GM18861 (cell line): Measurements from ENCODE around the gene SLC39A6.
"Not testable (repeated sequence)": the region's sequence is repeated elsewhere in the genome, so short reads cannot be mapped to it uniquely, and the experiment has no call there.

Source experiments
- ATAC-seq: cut with Tn5 transposase; IDR thresholded peaks from one replicate; pipeline ENCODE4 v1.9.1; 2021; ENCODE audit not compliant: unreplicated experiment

SLC39A6 gene

GRCh38 chr18:36129300-36130038 lies at the start of gene SLC39A6, which contains the start of gene ELP2:
Gene SLC39A6, minus strand, starts transcription at chr18:36129340. Its CDS starts 2,333 bp downstream, at chr18:36127007.
Gene ELP2, plus strand, starts transcription at chr18:36129899. Its CDS starts 35 bp downstream, at chr18:36129934.
- ATAC-seq = peak; percentile 78

GRCh38 chr18:36177913-36178312 lies 48.8 kb upstream of the SLC39A6 start:
- ATAC-seq = no peak

GRCh38 chr18:36176711-36177110 lies 47.6 kb upstream of the SLC39A6 start:
- no peak for ATAC-seq

- no peak for ATAC-seq
Observed at GRCh38 chr18:36176177-36176584, 47.0 kb upstream of the SLC39A6 start.

- no peak for ATAC-seq
Observed at GRCh38 chr18:36175481-36175880, 46.3 kb upstream of the SLC39A6 start.

- ATAC-seq = no peak
Observed at GRCh38 chr18:36169938-36170337, 40.8 kb upstream of the SLC39A6 start.

GRCh38 chr18:36168296-36168695 lies 39.2 kb upstream of the SLC39A6 start:
- not testable (repeated sequence) for ATAC-seq

GRCh38 chr18:36167692-36168218 lies 38.6 kb upstream of the SLC39A6 start:
- no peak for ATAC-seq

- ATAC-seq = no peak
Observed at GRCh38 chr18:36162981-36163380, 33.8 kb upstream of the SLC39A6 start.

- ATAC-seq = no peak
Observed at GRCh38 chr18:36160959-36161371, 31.8 kb upstream of the SLC39A6 start.

- no peak for ATAC-seq
Observed at GRCh38 chr18:36158266-36158867, 29.2 kb upstream of the SLC39A6 start.

- ATAC-seq = no peak
Observed at GRCh38 chr18:36157441-36157840, 28.3 kb upstream of the SLC39A6 start.

- no peak for ATAC-seq
Observed at GRCh38 chr18:36155851-36156757, 27.0 kb upstream of the SLC39A6 start.

GRCh38 chr18:36153771-36154170 lies 24.6 kb upstream of the SLC39A6 start:
- ATAC-seq = no peak

- ATAC-seq = no peak
Observed at GRCh38 chr18:36153203-36153602, 24.1 kb upstream of the SLC39A6 start.

- no peak for ATAC-seq
Observed at GRCh38 chr18:36152781-36153180, 23.6 kb upstream of the SLC39A6 start.

- ATAC-seq = peak; percentile 90
Observed at GRCh38 chr18:36149514-36150289, 20.6 kb upstream of the SLC39A6 start.

GRCh38 chr18:36143391-36143790 lies 14.3 kb upstream of the SLC39A6 start:
- no peak for ATAC-seq

GRCh38 chr18:36142751-36143150 lies 13.6 kb upstream of the SLC39A6 start:
- ATAC-seq = no peak

- no peak for ATAC-seq
Observed at GRCh38 chr18:36141576-36141975, 12.4 kb upstream of the SLC39A6 start.
